DOHH2 (cell line): Measurements from ENCODE around the gene MRTFA.

Experiments used
- H3F3A ChIP-seq: fragments of 200-600 bp; sonication (generic), shearing (Covaris generic); 2 replicates; pipeline ENCODE4 v1.6.0; 2016; ENCODE audit warnings: antibody characterized with exemption, mild to moderate bottlenecking; ENCODE audit not compliant: control insufficient read depth, insufficient read depth
- H3K27ac ChIP-seq: fragments of 200-600 bp; sonication (generic); 2 replicates; pipeline ENCODE4 v1.5.1; 2014; ENCODE audit warnings: low read depth, mild to moderate bottlenecking, low read length, moderate library complexity
- H3K27me3 ChIP-seq: fragments of 200-600 bp; sonication (generic); 2 replicates; pipeline ENCODE4 v1.6.1; 2014; ENCODE audit warnings: mild to moderate bottlenecking, low read length, mixed read lengths; ENCODE audit not compliant: control insufficient read depth
- H3K36me3 ChIP-seq: fragments of 200-600 bp; sonication (generic); 2 replicates; pipeline ENCODE4 v1.6.1; 2014; ENCODE audit warnings: mild to moderate bottlenecking, low read length, moderate library complexity, mixed read lengths; ENCODE audit not compliant: control insufficient read depth
- H3K4me1 ChIP-seq: fragments of 200-600 bp; sonication (generic); 2 replicates; pipeline ENCODE4 v1.6.1; 2014; ENCODE audit warnings: mild to moderate bottlenecking, low read length, mixed read lengths; ENCODE audit not compliant: control insufficient read depth
- H3K4me2 ChIP-seq: fragments of 200-600 bp; sonication (generic); 2 replicates; pipeline ENCODE4 v1.6.0; 2014; ENCODE audit warnings: mild to moderate bottlenecking, low read length, moderate library complexity
- H3K4me3 ChIP-seq: fragments of 200-600 bp; sonication (generic); 2 replicates; pipeline ENCODE4 v1.5.1; 2014; ENCODE audit warnings: mild to moderate bottlenecking, low read length, mixed read lengths
- H3K79me2 ChIP-seq: fragments of 200-600 bp; sonication (generic); 2 replicates; pipeline ENCODE4 v1.6.1; 2014; ENCODE audit warnings: mild to moderate bottlenecking, low read length, mixed read lengths; ENCODE audit not compliant: control insufficient read depth
- H3K9me2 ChIP-seq: fragments of 200-600 bp; sonication (generic); replicated peaks from 2 replicates; pipeline ENCODE4 v1.6.1; 2014; ENCODE audit warnings: mild to moderate bottlenecking, low read length, mixed read lengths; ENCODE audit not compliant: control insufficient read depth
- H3K9me3 ChIP-seq: fragments of 200-600 bp; sonication (generic); 2 replicates; pipeline ENCODE4 v1.6.1; 2014; ENCODE audit warnings: antibody characterized with exemption, low read length, mixed read lengths; ENCODE audit not compliant: control insufficient read depth, insufficient read depth
- H4K20me1 ChIP-seq: fragments of 200-600 bp; sonication (generic); 2 replicates; pipeline ENCODE4 v1.6.0; 2014; ENCODE audit warnings: low read depth, mild to moderate bottlenecking, antibody characterized with exemption, low read length, moderate library complexity; ENCODE audit not compliant: control insufficient read depth, insufficient read depth
- EZH2phosphoT487 ChIP-seq: fragments of 200-600 bp; sonication (generic); IDR thresholded peaks from 2 replicates; pipeline ENCODE4 v1.6.1; 2017; ENCODE audit warnings: borderline replicate concordance, mild to moderate bottlenecking, antibody characterized with exemption, low read length, moderate library complexity, mixed read lengths
- TF ChIP-seq, protein P1 (sequence below): fragments of 200-600 bp; sonication (generic); IDR thresholded peaks from one replicate; pipeline ENCODE4 v1.5.1; 2014; ENCODE audit warnings: antibody characterized with exemption, mild to moderate bottlenecking, low read depth, low read length; ENCODE audit not compliant: poor library complexity, severe bottlenecking

Gene MRTFA

GRCh38 chr22:40463017-40463631 lies 173.4 kb downstream of the MRTFA start:
- Histone ChIP-seq H3K27me3 (no peaks in the 10 kb centered on the region), H3K9me2 (no peaks in the 10 kb centered on the region), H3K4me3 (peak overlapping the region; percentile 86), H3K36me3 (peaks cover 34% of the 10 kb centered on the region), H3K27ac (peak overlapping the region; percentile 87), H3K4me1 (peaks cover 37% of the 10 kb centered on the region), H3K9me3 (no peaks in the 10 kb centered on the region), H3K4me2 (peak overlapping the region; percentile 95), H3K79me2 (peaks cover 63% of the 10 kb centered on the region), H3F3A (peaks cover 7% of the 10 kb centered on the region), H4K20me1 (no peaks in the 10 kb centered on the region)
- TF ChIP-seq EZH2phosphoT487: no peak
- TF ChIP-seq, protein P1, sequence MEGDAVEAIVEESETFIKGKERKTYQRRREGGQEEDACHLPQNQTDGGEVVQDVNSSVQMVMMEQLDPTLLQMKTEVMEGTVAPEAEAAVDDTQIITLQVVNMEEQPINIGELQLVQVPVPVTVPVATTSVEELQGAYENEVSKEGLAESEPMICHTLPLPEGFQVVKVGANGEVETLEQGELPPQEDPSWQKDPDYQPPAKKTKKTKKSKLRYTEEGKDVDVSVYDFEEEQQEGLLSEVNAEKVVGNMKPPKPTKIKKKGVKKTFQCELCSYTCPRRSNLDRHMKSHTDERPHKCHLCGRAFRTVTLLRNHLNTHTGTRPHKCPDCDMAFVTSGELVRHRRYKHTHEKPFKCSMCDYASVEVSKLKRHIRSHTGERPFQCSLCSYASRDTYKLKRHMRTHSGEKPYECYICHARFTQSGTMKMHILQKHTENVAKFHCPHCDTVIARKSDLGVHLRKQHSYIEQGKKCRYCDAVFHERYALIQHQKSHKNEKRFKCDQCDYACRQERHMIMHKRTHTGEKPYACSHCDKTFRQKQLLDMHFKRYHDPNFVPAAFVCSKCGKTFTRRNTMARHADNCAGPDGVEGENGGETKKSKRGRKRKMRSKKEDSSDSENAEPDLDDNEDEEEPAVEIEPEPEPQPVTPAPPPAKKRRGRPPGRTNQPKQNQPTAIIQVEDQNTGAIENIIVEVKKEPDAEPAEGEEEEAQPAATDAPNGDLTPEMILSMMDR: no peak

DNA sequence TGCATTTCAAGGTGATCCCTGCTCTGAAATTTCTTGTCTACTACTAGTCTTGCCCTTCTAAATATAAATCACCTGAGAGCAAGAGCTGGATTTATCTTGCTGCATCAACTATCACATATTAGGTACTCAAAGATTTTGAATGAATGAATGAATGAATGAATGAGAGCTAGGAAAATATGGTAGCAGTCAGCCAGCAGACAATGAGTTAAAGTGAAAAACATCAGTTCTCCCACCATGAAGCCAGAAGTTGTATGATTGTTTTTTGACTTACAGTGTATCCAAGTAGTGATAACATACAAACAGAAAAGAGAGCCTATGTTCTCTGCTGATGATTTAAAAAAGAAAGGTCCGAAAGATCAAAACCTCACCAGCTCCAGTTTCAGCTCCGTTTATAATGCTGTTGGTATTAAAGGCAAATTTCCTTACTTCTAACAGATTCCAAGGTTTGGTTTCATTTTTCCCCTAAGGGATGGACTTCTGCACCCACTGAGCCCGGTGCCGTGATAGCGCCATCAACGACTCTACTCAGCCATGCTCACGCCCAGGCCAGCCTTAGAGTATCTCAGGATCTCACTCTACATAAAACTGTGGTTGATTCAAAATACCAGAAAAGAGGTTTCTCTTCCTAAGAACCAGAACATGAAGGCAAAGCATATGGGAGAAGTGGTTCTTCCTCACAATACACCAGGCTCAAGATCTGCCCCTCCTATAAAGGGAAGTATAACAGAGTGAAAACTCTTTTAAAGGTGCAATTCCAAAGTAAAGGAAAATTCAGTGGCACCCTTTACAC lies 174.1 kb downstream of the MRTFA start:
- H3K79me2 ChIP-seq: peaks cover 70% of the 10 kb centered on the region

DNA sequence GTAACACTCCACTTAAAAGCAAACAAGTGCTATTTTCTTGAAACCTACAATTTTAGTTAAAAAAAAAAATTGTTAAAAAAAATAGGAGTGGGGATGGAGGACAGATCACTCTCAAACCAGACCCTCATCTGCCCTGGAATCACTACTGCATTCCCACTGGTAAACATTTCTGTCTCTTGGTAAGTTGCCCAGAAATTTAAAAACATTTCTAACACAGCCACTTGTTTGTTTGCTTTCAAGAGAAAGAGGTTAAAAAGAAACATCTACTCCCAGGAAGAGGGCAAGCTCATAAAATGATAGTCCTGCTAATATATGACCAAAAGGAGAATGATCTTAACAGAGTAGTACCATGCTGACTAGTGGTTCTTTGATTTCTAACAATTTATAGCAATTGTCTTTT lies 182.8 kb downstream of the MRTFA start:
- Histone ChIP-seq H3K27ac (no peak overlapping the region), H3K36me3 (peaks cover 41% of the 10 kb centered on the region), H3K27me3 (no peaks in the 10 kb centered on the region), H4K20me1 (0 out of 2 replicates have a peak, but pooled peaks cover 6% of the 10 kb centered on the region), H3K4me1 (peaks cover 30% of the 10 kb centered on the region), H3K4me3 (no peak overlapping the region), H3K9me2 (no peaks in the 10 kb centered on the region), H3K4me2 (no peak overlapping the region), H3K79me2 (peaks cover 98% of the 10 kb centered on the region), H3K9me3 (no peaks in the 10 kb centered on the region), H3F3A (peaks cover 2% of the 10 kb centered on the region; the same call in 1 of the 2 replicates)
- TF ChIP-seq, protein P1: no peak
- no peak for TF ChIP-seq EZH2phosphoT487

More for the DNA sequence above, 174.1 kb downstream of the MRTFA start:
- peaks cover 40% of the 10 kb centered on the region for H3K4me1 ChIP-seq
- peaks cover 39% of the 10 kb centered on the region for H3K36me3 ChIP-seq
- H3K4me3 ChIP-seq: peak overlapping the region; percentile 86
- peak overlapping the region; percentile 87 for H3K27ac ChIP-seq
- H4K20me1 ChIP-seq: no peaks in the 10 kb centered on the region
- H3K27me3 ChIP-seq: no peaks in the 10 kb centered on the region
- no peaks in the 10 kb centered on the region for H3K9me2 ChIP-seq
- H3K9me3 ChIP-seq: no peaks in the 10 kb centered on the region
- peak overlapping the region; percentile 95 for H3K4me2 ChIP-seq
- TF ChIP-seq, protein P1: no peak
- no peak for TF ChIP-seq EZH2phosphoT487
- H3F3A ChIP-seq: peaks cover 8% of the 10 kb centered on the region
